ENCODE data around the gene TRIB2.
A peak's percentile ranks its signal among the peaks of the same experiment; 100 is the strongest.
"Not testable (repeated sequence)": the region's sequence is repeated elsewhere in the genome, so short reads cannot be mapped to it uniquely, and the experiment has no call there.

TRIB2 gene

GRCh38 chr2:12716282-12717190 is at the start of gene TRIB2:
TSS of gene TRIB2 (plus strand) at chr2:12716936. CDS start at chr2:12718308, 1,372 bp downstream.
- Mint-ChIP-seq H3K27me3 (no peaks in the 10 kb centered on the region), H3K4me1 (peaks cover 64% of the 10 kb centered on the region), H3K36me3 (no peaks in the 10 kb centered on the region), H3K9me3 (peaks cover 7% of the 10 kb centered on the region), H3K4me3 (peak within 1 kb of the TSS; percentile 96), H3K27ac (peak within 1 kb of the TSS; percentile 95)

GRCh38 chr2:12669036-12669435 is 47.7 kb upstream of the TRIB2 start:
- Mint-ChIP-seq H3K27me3 (no peaks in the 10 kb centered on the region), H3K4me3 (no peak overlapping the region), H3K9me3 (peaks cover 4% of the 10 kb centered on the region), H3K27ac (no peak overlapping the region), H3K4me1 (no peaks in the 10 kb centered on the region), H3K36me3 (peaks cover 5% of the 10 kb centered on the region)

- Mint-ChIP-seq H3K4me1 (peaks cover 11% of the 10 kb centered on the region), H3K27me3 (no peaks in the 10 kb centered on the region), H3K9me3 (no peaks in the 10 kb centered on the region), H3K27ac (peak overlapping the region; percentile 18), H3K36me3 (no peaks in the 10 kb centered on the region), H3K4me3 (no peak overlapping the region)
These were observed 43.9 kb upstream of the TRIB2 start for GRCh38 chr2:12672711-12673315.

GRCh38 chr2:12674644-12675328 is 42.0 kb upstream of the TRIB2 start:
- Mint-ChIP-seq H3K27me3 (no peaks in the 10 kb centered on the region), H3K36me3 (peaks cover 2% of the 10 kb centered on the region), H3K9me3 (no peaks in the 10 kb centered on the region), H3K27ac (peak overlapping the region; percentile 53), H3K4me3 (no peak overlapping the region), H3K4me1 (peaks cover 11% of the 10 kb centered on the region)

GRCh38 chr2:12675352-12675795 is 41.4 kb upstream of the TRIB2 start:
- Mint-ChIP-seq H3K4me3 (no peak overlapping the region), H3K27me3 (no peaks in the 10 kb centered on the region), H3K9me3 (no peaks in the 10 kb centered on the region), H3K27ac (peak overlapping the region; percentile 53), H3K4me1 (peaks cover 11% of the 10 kb centered on the region), H3K36me3 (peaks cover 2% of the 10 kb centered on the region)

GRCh38 chr2:12675801-12676200 is 40.9 kb upstream of the TRIB2 start:
- no peaks in the 10 kb centered on the region for H3K9me3 Mint-ChIP-seq
- peaks cover 11% of the 10 kb centered on the region for H3K4me1 Mint-ChIP-seq
- no peak overlapping the region for H3K27ac Mint-ChIP-seq
- no peak overlapping the region for H3K4me3 Mint-ChIP-seq
- H3K36me3 Mint-ChIP-seq = peaks cover 2% of the 10 kb centered on the region
- H3K27me3 Mint-ChIP-seq = no peaks in the 10 kb centered on the region

- Mint-ChIP-seq H3K27ac (no peak overlapping the region), H3K36me3 (peaks cover 2% of the 10 kb centered on the region), H3K9me3 (no peaks in the 10 kb centered on the region), H3K4me3 (no peak overlapping the region), H3K27me3 (no peaks in the 10 kb centered on the region), H3K4me1 (peaks cover 11% of the 10 kb centered on the region)
These were observed 40.0 kb upstream of the TRIB2 start for GRCh38 chr2:12676771-12677170.

- H3K27me3 Mint-ChIP-seq = no peaks in the 10 kb centered on the region
- H3K4me3 Mint-ChIP-seq = no peak overlapping the region
- H3K9me3 Mint-ChIP-seq = no peaks in the 10 kb centered on the region
- no peak overlapping the region for H3K27ac Mint-ChIP-seq
- peaks cover 11% of the 10 kb centered on the region for H3K4me1 Mint-ChIP-seq
- peaks cover 2% of the 10 kb centered on the region for H3K36me3 Mint-ChIP-seq
These were observed 38.5 kb upstream of the TRIB2 start for GRCh38 chr2:12678186-12678585.

- H3K36me3 Mint-ChIP-seq = peaks cover 2% of the 10 kb centered on the region
- peaks cover 11% of the 10 kb centered on the region for H3K4me1 Mint-ChIP-seq
- no peaks in the 10 kb centered on the region for H3K9me3 Mint-ChIP-seq
- no peaks in the 10 kb centered on the region for H3K27me3 Mint-ChIP-seq
- H3K4me3 Mint-ChIP-seq = no peak overlapping the region
- H3K27ac Mint-ChIP-seq = no peak overlapping the region
These were observed 37.1 kb upstream of the TRIB2 start for GRCh38 chr2:12679550-12680072.

GRCh38 chr2:12680115-12680514 is 36.6 kb upstream of the TRIB2 start:
- H3K27ac Mint-ChIP-seq, H3K36me3 Mint-ChIP-seq, H3K27me3 Mint-ChIP-seq, H3K4me1 Mint-ChIP-seq, H3K9me3 Mint-ChIP-seq, H3K4me3 Mint-ChIP-seq: not testable (repeated sequence)

GRCh38 chr2:12682017-12682416 is 34.7 kb upstream of the TRIB2 start:
- Mint-ChIP-seq H3K36me3 (peaks cover 2% of the 10 kb centered on the region), H3K4me1 (peaks cover 3% of the 10 kb centered on the region), H3K27me3 (no peaks in the 10 kb centered on the region), H3K9me3 (no peaks in the 10 kb centered on the region), H3K4me3 (no peak overlapping the region), H3K27ac (no peak overlapping the region)

GRCh38 chr2:12683457-12684100 is 33.2 kb upstream of the TRIB2 start:
- Mint-ChIP-seq H3K9me3 (no peaks in the 10 kb centered on the region), H3K4me1 (peaks cover 3% of the 10 kb centered on the region), H3K36me3 (peaks cover 2% of the 10 kb centered on the region), H3K27ac (no peak overlapping the region), H3K4me3 (no peak overlapping the region), H3K27me3 (no peaks in the 10 kb centered on the region)

GRCh38 chr2:12684471-12684936 is 32.2 kb upstream of the TRIB2 start:
- no peak overlapping the region for H3K4me3 Mint-ChIP-seq
- no peaks in the 10 kb centered on the region for H3K27me3 Mint-ChIP-seq
- H3K36me3 Mint-ChIP-seq = no peaks in the 10 kb centered on the region
- H3K27ac Mint-ChIP-seq = no peak overlapping the region
- peaks cover 3% of the 10 kb centered on the region for H3K4me1 Mint-ChIP-seq
- H3K9me3 Mint-ChIP-seq = no peaks in the 10 kb centered on the region

- H3K36me3 Mint-ChIP-seq = no peaks in the 10 kb centered on the region
- H3K27me3 Mint-ChIP-seq = no peaks in the 10 kb centered on the region
- H3K27ac Mint-ChIP-seq = no peak overlapping the region
- no peak overlapping the region for H3K4me3 Mint-ChIP-seq
- no peaks in the 10 kb centered on the region for H3K9me3 Mint-ChIP-seq
- H3K4me1 Mint-ChIP-seq = peaks cover 3% of the 10 kb centered on the region
These were observed 31.6 kb upstream of the TRIB2 start for GRCh38 chr2:12685145-12685544.

GRCh38 chr2:12685956-12686355 is 30.8 kb upstream of the TRIB2 start:
- Mint-ChIP-seq H3K9me3 (no peaks in the 10 kb centered on the region), H3K4me1 (peaks cover 3% of the 10 kb centered on the region)

More at GRCh38 chr2:12685956-12686355, 30.8 kb upstream of the TRIB2 start:
- Mint-ChIP-seq H3K36me3 (no peaks in the 10 kb centered on the region), H3K27ac (no peak overlapping the region), H3K4me3 (no peak overlapping the region), H3K27me3 (no peaks in the 10 kb centered on the region)

Data from activated naive CD4-positive, alpha-beta T cell treated with anti-CD3 and anti-CD28 coated beads, Interleukin-2, amount 50 U/mL, for 24 hours (primary cell).